ENCODE results near the gene SS18.

DNA sequence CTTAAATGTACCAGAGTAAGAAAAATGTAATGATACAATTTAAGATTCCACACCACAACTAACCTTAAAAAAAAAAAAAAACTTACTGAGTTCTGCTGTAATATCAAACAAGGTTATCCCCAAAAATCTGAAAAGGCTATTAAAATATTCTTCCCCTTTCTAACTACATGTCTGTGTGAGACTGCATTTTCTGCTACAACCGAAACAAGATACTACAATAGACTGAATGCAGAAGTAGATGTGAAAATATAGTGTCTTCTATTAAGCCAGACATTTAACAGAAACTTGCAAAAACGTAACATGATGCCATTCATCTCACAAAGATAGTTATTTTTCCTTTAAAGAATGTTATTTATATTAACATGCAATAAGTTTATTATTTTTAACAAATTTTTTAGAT, 16.2 kb downstream of the SS18 start:
- TF ChIP-seq, protein P1, sequence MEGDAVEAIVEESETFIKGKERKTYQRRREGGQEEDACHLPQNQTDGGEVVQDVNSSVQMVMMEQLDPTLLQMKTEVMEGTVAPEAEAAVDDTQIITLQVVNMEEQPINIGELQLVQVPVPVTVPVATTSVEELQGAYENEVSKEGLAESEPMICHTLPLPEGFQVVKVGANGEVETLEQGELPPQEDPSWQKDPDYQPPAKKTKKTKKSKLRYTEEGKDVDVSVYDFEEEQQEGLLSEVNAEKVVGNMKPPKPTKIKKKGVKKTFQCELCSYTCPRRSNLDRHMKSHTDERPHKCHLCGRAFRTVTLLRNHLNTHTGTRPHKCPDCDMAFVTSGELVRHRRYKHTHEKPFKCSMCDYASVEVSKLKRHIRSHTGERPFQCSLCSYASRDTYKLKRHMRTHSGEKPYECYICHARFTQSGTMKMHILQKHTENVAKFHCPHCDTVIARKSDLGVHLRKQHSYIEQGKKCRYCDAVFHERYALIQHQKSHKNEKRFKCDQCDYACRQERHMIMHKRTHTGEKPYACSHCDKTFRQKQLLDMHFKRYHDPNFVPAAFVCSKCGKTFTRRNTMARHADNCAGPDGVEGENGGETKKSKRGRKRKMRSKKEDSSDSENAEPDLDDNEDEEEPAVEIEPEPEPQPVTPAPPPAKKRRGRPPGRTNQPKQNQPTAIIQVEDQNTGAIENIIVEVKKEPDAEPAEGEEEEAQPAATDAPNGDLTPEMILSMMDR (IDR thresholded peaks at IDR 0.05; ENCODE audit: low read length): no peak
- TF ChIP-seq EZH2 (IDR thresholded peaks at IDR 0.05; ENCODE audit: borderline replicate concordance, low read length): no peak
